ENCODE data around the gene NPM1. TPM values are rescaled to one million over a fixed set of nuclear protein-coding genes. Genes with fewer than 3 reads are reported as not detected.

The NPM1 gene
- total and polyA plus RNA-seq, 10 donors = 441 to 2,472 (median 624) TPM

- Histone ChIP-seq H3K27me3 (replicated peaks in 1 of 7) (peaks cover 0 to 48% (median 33%) of the 10 kb centered on the region in 7 donors), H3K36me3 (peaks cover 0 to 10% (median under 1%) of the 10 kb centered on the region in 6 donors), H3K4me1 (peaks cover 16 to 35% (median 32%) of the 10 kb centered on the region in 6 donors), H3K4me3 (peak overlapping the region in 7 of 8 donors; percentile 38 to 74 (median 46)), H3K27ac (no peak overlapping the region), H3K9me3 (no peaks in the 10 kb centered on the region)
- WGBS, 5 donors = 12 to 20% (median 14%) methylated on average over 21 to 26 of the region's 26 CpGs
- TF ChIP-seq POLR2AphosphoS5 (IDR thresholded peaks at IDR 0.05) (peak; percentile 32 to 78 (median 58)), POLR2A (IDR thresholded peaks at IDR 0.05) (no peak), CTCF (IDR thresholded peaks at IDR 0.05 in 8 of 11, conservative IDR thresholded peaks at IDR 0.05 in 3 of 11) (peak; percentile 60 to 94 (median 85))
- intact Hi-C loops (cut with DNase I; ENCODE audit: low total_unique reads) = loop anchor here (5.0 kb wide), 1 partner anchor 489 kb away; no protein-coding TSS in a partner anchor
- DNase-seq = peak; percentile 88
Observed at GRCh38 chr5:171418316-171418981, 30.8 kb downstream of the NPM1 start.

- TF ChIP-seq POLR2AphosphoS5 (IDR thresholded peaks at IDR 0.05) (no peak), CTCF (IDR thresholded peaks at IDR 0.05 in 8 of 11, conservative IDR thresholded peaks at IDR 0.05 in 3 of 11) (peak in 2 of 11 experiments; percentile 0 to 12)
- peak within 1 kb of the TSS; percentile 1 to 74 (median 46) for H3K4me3 ChIP-seq
- WGBS, 5 donors = 0 to 2% (median 0%) methylated on average over 16 to 74 of the region's 74 CpGs
- no peak within 1 kb of the TSS for H3K27ac ChIP-seq
- peaks cover 0 to 49% (median 33%) of the 10 kb centered on the region in 7 donors for H3K27me3 ChIP-seq (replicated peaks in 1 of 7)
- no peaks in the 10 kb centered on the region for H3K9me3 ChIP-seq
- DNase-seq = peak; percentile 62
- intact Hi-C loops (cut with DNase I; ENCODE audit: low total_unique reads) = loop anchor here (5.0 kb wide), 1 partner anchor 488 kb away; no protein-coding TSS in a partner anchor
- H3K4me1 ChIP-seq = peaks cover 16 to 35% (median 32%) of the 10 kb centered on the region in 6 donors
- peaks cover 0 to 3% (median 0%) of the 10 kb centered on the region in 6 donors for H3K36me3 ChIP-seq
Observed at GRCh38 chr5:171418982-171419687, 31.5 kb downstream of the NPM1 start, which contains the start of gene FGF18. TSS of gene FGF18 (plus strand) at chr5:171419647. CDS start at chr5:171420200, 553 bp downstream.

- whole genome bisulfite sequencing, 5 donors = 0 to 2% (median 1%) methylated on average over 52 to 95 of the region's 95 CpGs
- peak; percentile 69 for DNase-seq
- Histone ChIP-seq H3K36me3 (no peaks in the 10 kb centered on the region), H3K4me1 (peaks cover 16 to 35% (median 32%) of the 10 kb centered on the region in 6 donors), H3K4me3 (peak overlapping the region; percentile 1 to 74 (median 46)), H3K9me3 (no peaks in the 10 kb centered on the region), H3K27me3 (replicated peaks in 1 of 7) (peaks cover 0 to 49% (median 33%) of the 10 kb centered on the region in 7 donors), H3K27ac (no peak overlapping the region)
- no peak for TF ChIP-seq CTCF (IDR thresholded peaks at IDR 0.05 in 8 of 11, conservative IDR thresholded peaks at IDR 0.05 in 3 of 11)
- no peak for TF ChIP-seq POLR2A (IDR thresholded peaks at IDR 0.05)
- intact Hi-C loops (cut with DNase I; ENCODE audit: low total_unique reads) = loop anchor here (5.0 kb wide), 1 partner anchor 487 kb away; no protein-coding TSS in a partner anchor
Observed at GRCh38 chr5:171419688-171420430, 32.2 kb downstream of the NPM1 start.

Data from spleen (tissue), 11 donors.